IMR-90 (cell line): ENCODE results near the gene GLIS1.

Experiments used
- MAFK ChIP-seq: IDR thresholded peaks from 2 replicates; pipeline ENCODE4 v1.6.1; 2012; ENCODE audit warnings: low read depth, low read length, improper control_type of control experiment
- MXI1 ChIP-seq: IDR thresholded peaks from 2 replicates; pipeline ENCODE4 v1.6.1; 2012; ENCODE audit warnings: low read depth, mild to moderate bottlenecking, low read length, moderate library complexity, borderline replicate concordance
- NFE2L2 ChIP-seq: fragments of 150-350 bp; IDR thresholded peaks from 2 replicates; pipeline ENCODE4 v1.6.1; 2016; ENCODE audit warnings: low read depth, mild to moderate bottlenecking, low read length
- POLR2A ChIP-seq: IDR thresholded peaks from 2 replicates; pipeline ENCODE4 v1.6.1; 2012; ENCODE audit warnings: mild to moderate bottlenecking, low read depth, low read length
- TF ChIP-seq, protein P1 (sequence below): conservative IDR thresholded peaks from 2 replicates; pipeline ENCODE4 v1.5.1; 2012; ENCODE audit warnings: mild to moderate bottlenecking, low read depth, low read length, improper control_type of control experiment

DNA sequence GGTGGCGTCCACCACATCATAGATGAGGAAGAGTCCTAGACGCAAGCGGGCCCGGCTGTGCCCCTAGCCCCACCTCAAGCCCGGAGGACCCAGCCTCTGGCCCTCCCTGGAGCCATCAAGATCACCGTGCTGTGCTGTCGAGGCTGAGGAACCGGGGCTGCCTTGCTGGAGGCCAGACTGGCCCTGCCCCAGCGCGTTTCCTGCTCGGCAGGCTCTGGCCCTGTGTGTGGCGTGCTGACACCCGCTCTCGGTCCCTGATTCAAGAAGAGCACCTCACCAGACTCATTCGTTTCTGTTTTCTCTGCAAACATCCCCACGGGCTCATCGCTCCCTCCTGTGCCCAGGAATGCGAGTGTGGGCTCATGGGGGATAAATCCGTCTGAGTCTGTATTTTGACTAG lies 51.1 kb downstream of the GLIS1 start:
- TF ChIP-seq MAFK (no peak), MXI1 (no peak), POLR2A (no peak), NFE2L2 (no peak)
- TF ChIP-seq, protein P1, sequence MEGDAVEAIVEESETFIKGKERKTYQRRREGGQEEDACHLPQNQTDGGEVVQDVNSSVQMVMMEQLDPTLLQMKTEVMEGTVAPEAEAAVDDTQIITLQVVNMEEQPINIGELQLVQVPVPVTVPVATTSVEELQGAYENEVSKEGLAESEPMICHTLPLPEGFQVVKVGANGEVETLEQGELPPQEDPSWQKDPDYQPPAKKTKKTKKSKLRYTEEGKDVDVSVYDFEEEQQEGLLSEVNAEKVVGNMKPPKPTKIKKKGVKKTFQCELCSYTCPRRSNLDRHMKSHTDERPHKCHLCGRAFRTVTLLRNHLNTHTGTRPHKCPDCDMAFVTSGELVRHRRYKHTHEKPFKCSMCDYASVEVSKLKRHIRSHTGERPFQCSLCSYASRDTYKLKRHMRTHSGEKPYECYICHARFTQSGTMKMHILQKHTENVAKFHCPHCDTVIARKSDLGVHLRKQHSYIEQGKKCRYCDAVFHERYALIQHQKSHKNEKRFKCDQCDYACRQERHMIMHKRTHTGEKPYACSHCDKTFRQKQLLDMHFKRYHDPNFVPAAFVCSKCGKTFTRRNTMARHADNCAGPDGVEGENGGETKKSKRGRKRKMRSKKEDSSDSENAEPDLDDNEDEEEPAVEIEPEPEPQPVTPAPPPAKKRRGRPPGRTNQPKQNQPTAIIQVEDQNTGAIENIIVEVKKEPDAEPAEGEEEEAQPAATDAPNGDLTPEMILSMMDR = no peak
